HFF-Myc (cell line): ENCODE data around the gene LTO1.
A peak's percentile ranks its signal among the peaks of the same experiment; 100 is the strongest.

Experiments
- DNase-seq: peaks from one replicate; pipeline ENCODE4 v3.0.0-alpha.2; 2011; ENCODE audit warnings: low read depth; ENCODE audit errors: extremely low read depth
- H3K4me3 ChIP-seq: replicated peaks from 2 replicates; pipeline ENCODE4 v1.5.1; 2011; ENCODE audit warnings: low read depth, mild to moderate bottlenecking, control low read depth, low read length
- CTCF ChIP-seq: IDR thresholded peaks from 2 replicates; pipeline ENCODE4 v1.5.1; 2012; ENCODE audit warnings: mild to moderate bottlenecking, low read depth, low read length, control low read depth; ENCODE audit errors: missing control alignments

LTO1 gene

GRCh38 chr11:69648679-69649575 lies 26.2 kb downstream of the LTO1 start:
- DNase-seq, result no peak
- TF ChIP-seq CTCF, result no peak
- no peak overlapping the region for H3K4me3 ChIP-seq

- no peak for DNase-seq
- no peak overlapping the region for H3K4me3 ChIP-seq
- no peak for TF ChIP-seq CTCF
These were observed 27.2 kb downstream of the LTO1 start for GRCh38 chr11:69647761-69648497.

- no peak for DNase-seq
- TF ChIP-seq CTCF, result no peak
- H3K4me3 ChIP-seq, result no peak overlapping the region
These were observed 27.8 kb downstream of the LTO1 start for GRCh38 chr11:69647390-69647748.

GRCh38 chr11:69646493-69647389 lies 28.4 kb downstream of the LTO1 start:
- no peak for DNase-seq
- H3K4me3 ChIP-seq, result no peak overlapping the region
- no peak for TF ChIP-seq CTCF

- peak overlapping the region; percentile 99 for H3K4me3 ChIP-seq
- TF ChIP-seq CTCF, result no peak
- no peak for DNase-seq
These were observed 29.2 kb downstream of the LTO1 start for GRCh38 chr11:69645801-69646492.
